GM21576 (cell line): Measurements from ENCODE around the gene ADRA2B.
A peak's percentile ranks its signal among the peaks of the same experiment; 100 is the strongest.

Source experiments
- ATAC-seq: cut with Tn5 transposase; IDR thresholded peaks from one replicate; pipeline ENCODE4 v1.9.1; 2021; ENCODE audit warnings: mild to moderate bottlenecking, moderate library complexity; ENCODE audit not compliant: unreplicated experiment

Gene ADRA2B

DNA sequence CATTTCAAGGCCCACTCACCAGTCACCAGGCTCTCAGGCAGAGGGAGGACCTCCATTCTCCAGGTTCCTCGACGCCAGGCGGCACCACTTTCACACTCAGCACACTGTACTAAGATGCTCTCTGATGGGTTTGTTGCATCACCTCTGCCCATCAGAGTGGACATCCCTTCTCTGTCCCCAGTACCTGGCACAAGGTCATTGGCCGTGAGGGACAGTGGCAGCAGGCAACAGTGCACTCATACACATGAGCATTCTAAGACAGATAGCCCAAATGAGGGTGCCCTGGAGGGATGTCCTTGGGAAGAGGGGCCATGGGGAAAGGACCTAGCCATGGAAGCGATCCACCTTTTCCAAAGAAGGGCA is 3.0 kb upstream of the ADRA2B start:
- no peak for ATAC-seq

DNA sequence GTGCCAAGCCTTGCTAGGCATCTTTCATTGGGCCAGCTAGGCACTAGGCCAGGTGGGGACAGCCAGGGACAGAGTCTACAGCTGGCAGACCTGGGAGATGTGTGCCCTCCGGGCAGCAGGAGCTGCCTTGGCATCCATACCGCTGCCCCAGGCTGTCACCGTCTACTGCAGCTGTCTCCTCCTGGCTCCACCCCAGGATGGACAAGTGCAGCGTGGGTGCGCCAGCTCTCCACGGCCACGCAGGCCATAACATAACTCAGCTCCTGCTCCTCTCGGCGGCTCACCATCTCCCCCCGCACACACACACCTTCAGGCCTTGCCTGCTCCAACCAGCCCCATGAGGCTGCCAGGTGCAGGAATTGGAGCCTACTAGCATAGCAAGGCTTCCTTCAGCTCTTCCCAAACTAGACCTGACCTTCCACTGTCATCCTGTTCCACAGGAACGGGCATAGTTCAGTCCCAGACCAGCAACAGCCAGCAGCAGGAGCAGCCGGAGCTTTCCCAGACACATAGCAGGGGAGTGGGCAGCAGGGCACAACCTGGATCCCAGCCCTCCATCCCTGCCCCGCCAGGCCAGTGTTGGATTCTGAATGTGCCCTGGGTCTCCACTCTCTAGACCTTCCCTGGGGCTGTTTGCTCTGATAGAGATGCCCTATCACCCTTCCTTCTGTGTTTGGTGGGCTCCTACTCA is 2.5 kb upstream of the ADRA2B start:
- ATAC-seq, result no peak

DNA sequence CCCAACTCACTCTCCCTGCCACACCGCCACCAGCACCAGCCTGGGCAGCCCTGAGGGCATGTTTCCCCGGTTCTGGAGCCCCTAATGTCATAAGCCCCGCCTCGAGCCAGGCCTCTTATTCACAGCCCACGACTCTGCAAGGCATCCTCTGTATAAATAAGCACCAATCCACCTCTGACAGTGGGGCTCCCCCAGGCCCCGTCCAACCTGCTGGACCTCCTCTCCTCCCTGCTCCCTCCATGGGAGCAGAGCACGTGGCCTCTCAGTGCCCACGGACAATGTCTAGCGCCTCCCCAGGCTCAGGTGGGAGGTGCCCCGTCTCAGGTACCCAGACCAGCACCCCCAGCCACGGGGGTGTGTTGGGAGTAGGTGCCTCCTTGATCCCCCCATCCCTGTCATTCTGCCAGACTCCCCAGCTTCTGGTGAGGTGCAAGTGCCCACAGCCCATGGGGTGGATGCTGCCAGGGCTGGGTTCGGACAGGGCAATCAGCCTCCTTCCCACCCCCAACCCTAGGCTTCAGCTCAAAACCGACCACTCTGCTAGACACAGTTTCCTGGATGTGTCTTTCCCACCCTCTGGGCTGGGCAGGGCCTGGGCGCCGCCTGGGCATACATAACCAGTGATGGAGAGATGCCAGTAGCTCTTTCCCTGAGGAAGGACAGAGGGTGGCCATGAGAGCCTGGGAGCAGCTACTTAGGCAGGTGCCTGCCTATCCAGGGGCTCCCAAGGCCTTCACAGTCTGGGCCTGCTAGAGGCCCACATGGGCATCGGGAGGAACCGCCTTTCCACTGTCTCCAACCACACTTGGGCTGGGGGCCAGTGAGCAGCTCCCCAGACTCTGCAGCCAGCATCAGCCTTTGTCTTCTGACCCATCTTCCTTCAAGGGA is 1.6 kb upstream of the ADRA2B start:
- no peak for ATAC-seq

DNA sequence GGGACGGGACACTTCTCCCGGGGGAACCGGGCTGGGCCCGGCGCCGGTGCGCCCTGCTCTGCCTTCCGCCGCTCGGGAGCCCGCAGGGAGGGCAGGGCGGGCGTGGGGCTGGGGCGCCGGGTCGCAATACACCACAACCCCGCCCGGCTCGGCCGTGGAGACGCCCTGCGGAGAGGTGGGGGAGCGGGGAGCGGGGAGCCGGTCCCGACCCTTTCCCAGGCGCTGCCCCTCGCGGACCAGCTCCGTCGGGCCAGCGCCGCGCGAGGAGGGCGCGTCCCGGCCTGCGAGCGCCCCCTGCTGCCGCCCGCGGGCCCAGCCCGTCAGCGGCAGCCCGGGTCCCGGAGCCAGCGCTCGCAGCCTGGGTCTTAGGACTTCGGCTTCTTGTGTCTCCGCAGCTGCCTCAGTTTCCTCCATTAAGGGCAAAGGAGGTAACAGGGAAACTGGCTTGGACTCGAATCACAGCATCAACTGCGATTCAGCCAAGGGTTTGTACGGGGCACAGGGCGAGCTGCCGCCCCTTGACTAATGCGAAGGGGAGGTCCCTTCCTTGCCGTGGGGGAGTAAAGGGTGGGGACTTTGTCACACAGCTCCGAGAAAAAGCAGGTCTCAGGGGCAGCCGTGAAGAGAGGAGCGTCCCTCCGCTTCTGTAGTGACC is 635 bp upstream of the ADRA2B start:
- ATAC-seq, result peak; percentile 64

DNA sequence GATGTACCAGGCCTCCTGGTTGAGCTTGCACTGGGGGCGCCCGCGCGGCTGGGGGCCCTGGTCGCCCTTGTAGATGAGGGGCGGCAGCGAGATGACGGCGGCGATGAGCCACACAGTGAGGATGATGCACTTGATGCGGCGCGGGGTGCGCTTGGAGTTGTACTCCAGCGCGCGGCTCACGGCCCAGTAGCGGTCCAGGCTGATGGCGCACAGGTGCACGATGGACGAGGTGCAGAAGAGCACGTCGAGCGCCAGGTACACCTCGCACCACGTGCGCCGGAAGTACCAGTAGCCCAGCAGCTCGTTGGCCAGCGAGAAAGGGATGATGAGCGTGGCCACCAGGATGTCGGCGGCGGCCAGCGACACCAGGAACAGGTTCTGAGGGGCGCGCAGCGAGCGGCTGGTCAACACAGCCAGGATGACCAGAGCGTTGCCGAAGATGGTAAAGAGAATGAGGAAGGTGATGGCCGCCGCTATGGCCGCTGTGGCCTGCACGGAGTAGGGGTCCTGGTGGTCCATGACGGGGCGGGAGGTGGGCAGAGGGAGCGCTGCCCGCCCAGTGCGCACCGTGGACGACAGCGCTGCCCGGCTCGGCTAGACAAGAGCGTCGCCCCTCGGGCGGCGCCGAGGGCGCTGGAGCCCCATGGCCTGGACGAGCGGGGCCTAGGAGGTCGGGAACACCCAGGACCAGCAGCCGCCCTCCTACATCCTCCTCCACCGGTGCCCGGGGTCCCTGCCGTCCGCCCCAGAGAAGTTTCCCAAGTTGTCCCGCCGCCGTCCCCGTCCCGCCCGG is 544 bp downstream of the ADRA2B start:
- no peak for ATAC-seq

DNA sequence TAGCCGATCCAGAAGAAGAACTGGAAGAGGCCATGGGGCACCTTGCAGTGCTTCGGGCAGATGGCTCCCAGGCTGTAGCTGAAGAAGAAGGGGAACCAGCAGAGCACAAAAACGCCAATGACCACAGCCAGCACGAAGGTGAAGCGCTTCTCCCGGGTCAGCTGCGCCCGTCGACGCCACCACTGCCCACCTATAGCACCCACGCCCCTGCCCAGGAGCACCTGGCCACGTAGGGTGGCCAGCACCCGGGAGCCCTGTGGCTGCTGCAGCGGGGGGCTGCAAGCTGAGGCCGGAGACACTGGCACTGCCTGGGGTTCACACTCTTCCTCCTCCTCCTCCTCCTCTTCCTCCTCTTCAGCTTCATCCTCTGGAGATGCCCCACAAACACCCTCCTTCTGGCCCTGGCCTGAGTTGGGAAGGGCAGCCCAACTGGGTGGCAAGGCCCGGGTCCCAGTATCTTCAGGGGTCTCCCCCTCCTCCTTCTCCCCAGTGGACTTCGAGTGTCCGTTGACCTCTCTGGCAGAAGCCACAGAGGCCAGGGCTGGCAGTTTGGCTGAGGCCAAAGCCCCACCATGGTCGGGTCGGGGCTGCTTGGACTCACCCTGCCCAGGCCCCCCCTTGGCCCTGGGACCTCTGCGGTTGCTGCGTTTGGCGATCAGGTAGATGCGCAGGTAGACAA is 1.3 kb downstream of the ADRA2B start:
- ATAC-seq, result no peak

DNA sequence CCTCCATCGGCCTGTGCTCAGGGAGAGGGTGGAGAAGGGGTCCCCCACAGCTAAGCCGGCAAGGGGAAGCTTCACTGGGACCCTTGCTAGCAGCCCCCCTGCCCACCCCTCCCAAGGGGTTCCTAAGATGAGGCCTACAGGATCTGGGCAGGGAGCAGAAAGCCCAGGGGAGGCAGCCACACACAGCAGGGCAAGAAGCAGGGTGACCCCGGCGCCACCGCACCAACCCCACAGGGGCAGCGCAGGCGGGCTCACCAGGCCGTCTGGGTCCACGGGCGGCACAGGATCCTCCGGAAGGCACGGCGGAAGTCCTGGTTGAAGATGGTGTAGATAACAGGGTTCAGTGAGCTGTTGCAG is 1.8 kb downstream of the ADRA2B start:
- no peak for ATAC-seq

DNA sequence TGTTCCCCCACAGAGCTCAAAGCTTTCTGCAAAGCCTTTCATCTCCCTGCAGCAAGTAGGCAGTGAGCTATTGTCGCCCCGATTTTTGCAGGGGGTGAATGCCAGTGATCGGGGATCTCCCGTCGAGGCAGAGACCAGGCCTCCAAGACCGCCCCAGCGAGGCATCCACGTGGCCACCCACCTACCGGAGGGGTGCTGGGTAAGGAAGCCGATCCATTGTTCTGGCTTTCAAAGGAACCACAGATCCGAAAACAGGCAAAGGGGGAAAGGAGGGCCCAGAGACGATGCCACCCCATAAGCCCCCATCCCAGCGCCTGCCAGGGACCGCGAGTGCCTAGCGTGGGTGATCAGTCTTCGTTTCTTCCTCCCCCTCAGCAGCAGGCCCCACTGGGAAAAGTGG is 2.4 kb downstream of the ADRA2B start:
- no peak for ATAC-seq

DNA sequence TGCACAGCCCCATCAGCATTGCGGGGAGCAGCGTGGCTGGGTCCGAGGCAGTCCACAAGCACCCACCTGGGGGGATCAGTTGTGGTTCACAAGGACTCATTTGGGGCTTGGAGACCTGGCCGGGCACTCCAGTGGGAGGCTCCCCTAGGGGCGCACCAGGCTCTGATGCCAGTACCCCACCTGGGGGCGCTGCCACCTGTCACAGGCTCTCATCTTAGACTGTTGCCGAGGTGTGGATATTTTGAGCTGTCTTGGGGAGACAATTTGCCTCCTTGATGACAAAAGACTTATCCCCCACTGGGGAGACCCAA is 3.0 kb downstream of the ADRA2B start:
- no peak for ATAC-seq

DNA sequence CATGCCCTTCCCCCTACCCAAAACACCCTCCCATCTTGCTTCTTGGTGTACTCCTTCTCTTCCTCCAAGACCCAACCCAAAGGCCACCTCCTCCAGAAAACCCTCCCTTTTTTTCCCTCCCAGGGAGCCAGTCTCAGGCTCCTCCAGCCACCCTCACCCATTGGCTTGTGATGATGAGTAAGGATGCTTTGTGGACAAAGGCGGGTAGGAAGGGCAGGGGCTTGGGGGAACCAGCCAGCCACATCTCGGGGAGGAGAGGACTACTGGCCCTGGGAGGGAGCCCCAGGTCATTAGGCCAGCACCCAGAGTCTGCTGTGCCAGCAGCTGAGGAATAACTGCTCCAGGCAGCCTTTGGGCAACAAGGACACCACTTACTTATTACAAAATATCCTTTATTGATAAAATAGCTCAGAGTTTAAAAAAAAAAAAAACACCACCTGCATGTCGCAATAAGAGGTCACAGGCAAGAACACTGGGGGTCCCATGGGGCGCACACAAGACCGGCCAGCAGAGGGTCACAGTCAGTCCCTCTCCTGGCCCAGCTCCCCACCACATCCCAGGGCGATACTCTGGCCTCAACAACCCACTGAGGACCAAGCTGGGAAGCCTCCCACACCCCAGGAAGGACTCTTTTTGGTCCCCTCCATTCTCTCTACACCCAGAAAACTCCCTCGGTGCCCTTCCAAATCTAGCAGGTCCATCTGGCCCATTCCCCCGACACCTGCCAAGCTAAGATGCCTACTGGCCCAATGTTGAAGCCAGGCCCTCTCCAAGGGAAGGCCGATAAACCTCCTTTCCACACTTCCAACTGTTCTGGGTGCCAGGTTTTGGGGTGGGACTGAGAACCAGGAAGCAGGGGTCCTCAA is 3.6 kb downstream of the ADRA2B start:
- ATAC-seq, result no peak

DNA sequence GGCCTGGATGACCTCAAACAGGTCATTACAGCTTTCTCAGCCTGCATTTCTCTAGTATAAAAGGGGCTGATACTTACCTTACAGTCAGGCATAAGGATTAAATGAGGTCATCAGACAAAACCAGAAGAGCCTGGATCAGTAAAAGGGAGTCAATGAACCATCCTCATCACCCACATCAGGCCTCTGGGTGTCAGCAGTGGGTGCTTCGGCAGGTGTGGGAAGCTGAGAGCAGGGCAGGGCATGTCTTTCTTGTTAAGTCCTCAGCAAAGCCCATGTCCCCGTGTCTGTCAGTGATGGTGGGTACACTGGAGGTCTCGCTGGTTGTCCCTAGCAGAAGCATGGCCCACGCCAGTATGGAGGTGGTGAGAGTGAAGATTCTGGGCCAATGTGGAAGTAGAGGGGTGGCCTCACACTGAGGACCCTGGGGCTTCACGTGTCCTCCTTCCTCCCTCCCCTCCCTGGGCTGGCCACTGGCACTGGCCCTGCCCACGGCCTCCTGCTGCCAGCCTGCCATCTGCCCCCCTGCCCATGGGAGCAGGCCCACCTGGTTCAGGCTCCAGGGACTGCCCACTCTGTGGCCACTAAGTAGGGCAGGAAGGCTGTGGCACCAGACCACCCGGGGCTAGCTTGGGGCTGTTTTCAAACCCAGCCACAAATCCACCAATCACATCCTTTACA is 4.4 kb downstream of the ADRA2B start:
- ATAC-seq, result no peak

DNA sequence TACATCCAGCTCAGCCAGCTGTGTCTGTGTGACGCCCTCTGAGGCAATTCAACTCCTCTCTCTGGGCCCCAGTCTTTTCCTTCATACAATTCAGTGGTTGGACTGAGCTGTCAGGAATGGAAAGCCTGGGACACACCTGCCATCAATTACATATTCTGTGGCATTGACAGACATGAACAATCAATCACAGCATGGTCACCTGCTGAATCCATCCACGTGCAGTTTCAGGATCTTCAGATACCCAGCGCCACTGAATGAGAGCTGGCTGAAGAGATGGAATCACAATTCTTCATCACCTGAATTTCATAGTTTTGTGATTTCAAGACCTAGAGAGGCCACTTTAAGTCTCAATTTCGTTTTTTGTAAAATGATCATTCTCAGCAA is 5.1 kb downstream of the ADRA2B start:
- ATAC-seq, result no peak

DNA sequence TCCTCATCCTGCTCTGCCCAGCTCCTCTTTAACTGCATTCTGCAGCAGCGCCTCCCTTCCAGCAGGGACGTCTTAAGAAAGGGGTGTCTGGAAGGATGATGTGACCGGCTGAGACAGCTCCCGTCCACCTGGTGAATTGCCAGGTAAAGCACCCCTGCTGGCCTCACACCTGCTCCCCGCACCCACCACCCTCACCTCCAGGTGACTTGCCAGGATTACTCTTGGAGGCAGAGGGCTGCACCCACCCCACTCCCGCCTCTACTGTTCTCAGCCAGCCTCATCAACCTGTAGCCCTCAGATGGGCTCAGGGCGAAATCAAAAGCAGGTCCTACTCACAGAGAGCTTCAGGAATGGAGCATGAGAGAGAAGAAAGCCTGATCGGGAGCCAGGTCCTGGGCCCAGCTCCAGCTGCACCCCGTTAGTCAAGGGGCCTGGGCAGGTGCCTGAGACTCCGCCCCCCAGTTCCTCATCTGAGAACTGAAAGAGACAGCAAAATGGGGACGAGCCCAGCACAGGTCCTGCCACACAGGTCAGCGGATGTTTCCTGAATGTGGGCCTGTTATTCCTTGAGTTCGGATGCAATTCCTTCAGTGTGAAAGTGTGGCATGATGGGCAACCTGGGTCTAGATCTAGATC is 5.6 kb downstream of the ADRA2B start:
- no peak for ATAC-seq

DNA sequence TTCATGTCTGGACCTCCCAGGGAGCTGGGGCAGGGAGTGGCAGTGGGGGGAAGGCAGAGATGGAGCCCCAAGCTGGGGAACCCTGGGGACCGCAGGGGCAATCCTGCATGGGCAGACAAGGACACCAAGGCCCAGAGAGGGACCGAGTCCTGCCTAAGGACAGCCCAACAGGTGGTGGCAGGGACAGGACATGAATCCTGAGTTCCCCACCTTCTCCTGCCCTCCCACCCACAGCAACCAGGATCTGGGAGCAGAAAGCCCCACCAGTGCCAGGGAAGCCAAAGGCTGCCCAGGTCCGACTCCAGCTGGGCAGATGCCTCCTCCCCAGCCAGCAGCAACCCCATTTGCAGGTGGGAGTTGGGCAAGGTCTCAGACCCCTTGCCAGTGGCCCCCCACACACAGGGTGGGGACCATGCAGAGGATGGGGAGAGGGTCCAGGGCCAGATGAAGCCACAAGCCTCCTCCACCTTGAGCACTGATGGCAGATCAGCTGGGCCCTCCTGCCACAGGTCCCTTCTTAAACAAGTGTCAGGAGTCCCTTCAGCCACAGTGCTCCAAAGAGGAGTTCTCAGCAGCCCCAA is 6.3 kb downstream of the ADRA2B start:
- no peak for ATAC-seq

DNA sequence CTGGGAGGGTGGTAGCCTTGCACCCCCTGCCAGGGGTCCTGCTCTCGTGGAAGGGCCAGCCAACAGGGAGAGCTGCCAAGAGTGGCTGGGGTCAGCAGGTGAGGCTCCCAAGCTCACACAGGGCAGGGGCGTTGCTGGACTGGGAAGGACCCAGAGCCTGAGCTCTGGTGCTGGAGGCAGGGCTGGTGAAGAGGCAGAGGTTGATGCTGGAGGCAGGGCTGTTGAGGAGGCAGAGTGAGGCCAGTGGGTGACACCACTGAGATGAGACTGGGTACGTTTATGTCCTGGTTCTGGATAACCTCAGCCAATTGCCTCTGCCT is 7.0 kb downstream of the ADRA2B start:
- no peak for ATAC-seq

DNA sequence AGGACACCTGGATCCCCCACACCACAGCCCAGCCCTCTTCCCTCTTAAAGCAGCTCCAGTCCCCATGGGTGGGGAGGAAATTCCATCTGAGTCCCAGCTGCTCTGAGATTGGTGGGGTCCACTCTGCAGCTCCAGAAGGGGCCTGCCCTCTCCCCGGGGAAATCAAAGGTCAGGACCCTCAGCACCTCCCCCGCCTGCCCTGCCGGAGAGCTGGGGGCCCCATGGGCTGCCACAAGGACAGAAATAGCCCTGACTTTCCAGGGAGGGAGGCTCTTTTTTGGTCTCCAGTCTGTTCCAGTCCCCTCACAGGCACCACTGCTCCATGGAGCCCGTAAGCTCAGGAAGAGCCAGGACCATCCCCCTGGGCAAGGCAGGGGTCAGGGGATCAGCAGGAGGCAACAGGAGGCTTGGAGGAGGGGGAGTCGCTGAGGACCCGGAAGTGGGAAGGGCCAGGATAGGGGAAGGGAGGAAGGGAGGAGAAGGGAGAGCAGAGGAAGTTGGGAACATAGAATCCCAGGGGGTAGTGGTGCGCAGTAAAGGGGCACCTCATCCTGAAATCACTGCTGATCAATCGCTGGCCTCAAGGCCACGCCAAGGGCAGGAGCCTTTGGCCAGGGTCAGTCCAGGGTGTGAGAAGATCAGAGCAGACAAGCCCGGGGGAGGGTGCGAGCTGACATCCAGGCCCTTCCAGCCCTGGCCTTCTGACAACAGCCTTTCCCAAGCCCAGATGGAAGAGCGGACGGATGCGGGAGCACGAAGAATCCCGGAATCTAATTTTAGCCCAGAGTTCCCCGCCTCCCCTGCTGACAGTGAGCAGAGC is 7.6 kb downstream of the ADRA2B start:
- ATAC-seq, result no peak

DNA sequence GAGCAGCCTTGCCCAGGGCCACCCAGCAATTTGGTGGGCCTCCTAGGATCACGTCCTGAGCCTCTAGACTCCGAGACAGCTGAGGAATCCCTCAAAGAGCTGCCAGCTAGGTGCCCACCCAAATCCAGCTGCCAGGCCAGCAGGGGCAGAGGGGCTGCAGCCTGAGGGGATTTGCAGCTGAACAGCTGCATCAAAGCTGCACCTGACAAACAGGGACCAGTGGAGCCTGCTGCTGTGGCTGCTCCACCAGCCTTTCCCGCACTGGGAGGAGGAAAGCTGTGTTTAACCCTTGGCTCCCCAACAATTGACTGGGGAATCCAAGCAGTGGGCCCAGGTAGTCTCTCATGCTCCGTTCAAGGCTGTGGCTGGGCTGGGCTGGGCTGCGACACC is 8.2 kb downstream of the ADRA2B start:
- ATAC-seq, result no peak

DNA sequence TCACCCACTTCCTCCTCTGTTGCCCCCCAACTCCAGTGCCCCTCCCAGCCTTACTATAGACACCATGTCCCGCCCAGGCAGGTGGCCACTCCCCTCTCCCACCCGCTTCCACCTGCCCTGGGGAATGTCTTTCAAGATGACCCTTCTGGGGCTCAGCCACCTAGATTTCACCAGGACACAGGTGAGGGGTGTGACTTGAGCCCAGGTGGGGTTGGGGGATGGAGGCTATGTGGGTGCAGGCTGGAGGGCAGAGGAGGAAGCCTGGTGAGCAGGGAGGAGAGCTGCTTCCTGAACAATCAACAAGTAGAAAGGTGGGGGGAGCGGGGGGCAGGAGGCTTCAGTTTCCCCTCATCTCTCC is 8.7 kb downstream of the ADRA2B start:
- no peak for ATAC-seq
